PFSK-1 (cell line): Measurements from ENCODE around the gene PRKCE.

Experiments used
- FOXP2 ChIP-seq: optimal IDR thresholded peaks from 2 replicates; pipeline ENCODE3; 2011; ENCODE audit warnings: borderline replicate concordance, control low read depth, inconsistent platforms; ENCODE audit not compliant: insufficient read depth; ENCODE audit errors: extremely low read length, extremely low read depth
- POLR2AphosphoS5 ChIP-seq: IDR thresholded peaks from 2 replicates; pipeline ENCODE4 v1.6.1; 2012; ENCODE audit warnings: low read depth, mild to moderate bottlenecking, control low read depth, low read length, moderate library complexity
- SIN3A ChIP-seq: IDR thresholded peaks from 2 replicates; pipeline ENCODE4 v1.6.1; 2012; ENCODE audit warnings: mild to moderate bottlenecking, low read length, moderate library complexity, borderline replicate concordance; ENCODE audit not compliant: insufficient read depth
- TAF1 ChIP-seq: IDR thresholded peaks from 2 replicates; pipeline ENCODE4 v1.6.1; 2012; ENCODE audit warnings: low read length, control low read depth, borderline replicate concordance; ENCODE audit not compliant: insufficient read depth
- TF ChIP-seq, protein P1 (sequence below), 2 experiments: IDR thresholded peaks; 2 replicates each; pipeline versions ENCODE4 v1.6.1 to v1.8.0; 2011 to 2012; ENCODE audit warnings: low read depth in 2 of 2, low read length in 2 of 2, control low read depth in 1 of 2, inconsistent platforms in 1 of 2, mild to moderate bottlenecking in 1 of 2, moderate library complexity in 1 of 2; ENCODE audit not compliant: insufficient read depth in 1 of 2

The PRKCE gene

DNA sequence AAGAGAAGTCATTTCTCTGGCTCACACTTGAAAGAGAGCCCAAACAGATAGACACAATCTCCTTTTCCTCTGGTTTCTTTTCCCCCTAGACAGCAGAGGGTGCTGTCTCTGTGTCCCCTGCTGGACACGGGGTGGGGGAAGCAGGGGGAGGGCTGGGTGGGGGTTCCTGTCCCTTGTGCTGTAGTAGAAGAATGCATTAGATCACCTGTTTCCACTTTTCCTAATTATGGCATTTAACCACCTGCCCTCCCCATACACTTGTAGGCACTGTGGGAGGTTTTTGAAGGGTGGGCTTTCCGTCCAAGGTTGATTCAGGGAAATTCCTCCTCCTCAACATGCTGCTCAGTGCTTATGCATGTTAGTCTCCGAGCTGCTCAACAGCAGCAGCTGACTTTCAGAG is 439.5 kb downstream of the PRKCE start:
- no peak for TF ChIP-seq TAF1

DNA sequence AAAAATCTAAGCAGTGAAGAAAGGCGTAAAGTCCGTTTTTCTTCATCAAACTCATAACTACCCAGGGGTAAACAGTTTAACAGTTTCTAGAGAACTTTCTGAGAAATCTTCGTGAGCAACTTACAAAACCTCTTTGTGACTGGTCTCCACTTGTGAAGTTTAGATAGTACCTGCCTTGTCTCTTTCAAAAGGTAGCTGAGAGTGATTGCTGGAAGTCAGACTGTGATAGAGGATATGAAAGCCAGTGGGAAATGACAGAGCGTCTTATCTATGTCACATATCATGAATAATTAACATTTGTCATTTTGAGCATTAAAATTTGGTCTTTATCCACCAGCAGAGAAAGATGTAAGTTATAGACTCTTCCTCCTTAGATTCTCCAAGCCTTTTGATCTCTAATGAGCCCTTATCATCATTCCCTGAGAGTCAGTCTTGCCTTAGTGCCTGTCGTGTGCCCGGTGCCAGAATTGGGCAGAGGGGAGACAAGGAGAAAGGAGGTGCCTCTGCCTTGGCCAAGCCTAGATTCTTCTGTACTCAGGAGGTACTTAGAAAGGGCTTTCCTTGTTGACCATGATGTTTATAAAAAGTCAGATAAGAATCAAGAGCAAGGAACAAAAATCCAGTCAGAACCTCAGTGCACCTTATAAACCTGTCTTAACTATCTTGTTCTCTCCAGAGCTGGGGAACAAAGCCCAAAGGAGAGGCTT is 440.6 kb downstream of the PRKCE start:
- TF ChIP-seq FOXP2 = no peak
- TF ChIP-seq, protein P1, sequence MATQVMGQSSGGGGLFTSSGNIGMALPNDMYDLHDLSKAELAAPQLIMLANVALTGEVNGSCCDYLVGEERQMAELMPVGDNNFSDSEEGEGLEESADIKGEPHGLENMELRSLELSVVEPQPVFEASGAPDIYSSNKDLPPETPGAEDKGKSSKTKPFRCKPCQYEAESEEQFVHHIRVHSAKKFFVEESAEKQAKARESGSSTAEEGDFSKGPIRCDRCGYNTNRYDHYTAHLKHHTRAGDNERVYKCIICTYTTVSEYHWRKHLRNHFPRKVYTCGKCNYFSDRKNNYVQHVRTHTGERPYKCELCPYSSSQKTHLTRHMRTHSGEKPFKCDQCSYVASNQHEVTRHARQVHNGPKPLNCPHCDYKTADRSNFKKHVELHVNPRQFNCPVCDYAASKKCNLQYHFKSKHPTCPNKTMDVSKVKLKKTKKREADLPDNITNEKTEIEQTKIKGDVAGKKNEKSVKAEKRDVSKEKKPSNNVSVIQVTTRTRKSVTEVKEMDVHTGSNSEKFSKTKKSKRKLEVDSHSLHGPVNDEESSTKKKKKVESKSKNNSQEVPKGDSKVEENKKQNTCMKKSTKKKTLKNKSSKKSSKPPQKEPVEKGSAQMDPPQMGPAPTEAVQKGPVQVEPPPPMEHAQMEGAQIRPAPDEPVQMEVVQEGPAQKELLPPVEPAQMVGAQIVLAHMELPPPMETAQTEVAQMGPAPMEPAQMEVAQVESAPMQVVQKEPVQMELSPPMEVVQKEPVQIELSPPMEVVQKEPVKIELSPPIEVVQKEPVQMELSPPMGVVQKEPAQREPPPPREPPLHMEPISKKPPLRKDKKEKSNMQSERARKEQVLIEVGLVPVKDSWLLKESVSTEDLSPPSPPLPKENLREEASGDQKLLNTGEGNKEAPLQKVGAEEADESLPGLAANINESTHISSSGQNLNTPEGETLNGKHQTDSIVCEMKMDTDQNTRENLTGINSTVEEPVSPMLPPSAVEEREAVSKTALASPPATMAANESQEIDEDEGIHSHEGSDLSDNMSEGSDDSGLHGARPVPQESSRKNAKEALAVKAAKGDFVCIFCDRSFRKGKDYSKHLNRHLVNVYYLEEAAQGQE (IDR thresholded peaks at IDR 0.05; ENCODE audit: insufficient read depth in 1 of 2, low read depth in 2 of 2, low read length in 2 of 2) = no peak
- no peak for TF ChIP-seq SIN3A
- no peak for TF ChIP-seq POLR2AphosphoS5
- no peak for TF ChIP-seq TAF1

DNA sequence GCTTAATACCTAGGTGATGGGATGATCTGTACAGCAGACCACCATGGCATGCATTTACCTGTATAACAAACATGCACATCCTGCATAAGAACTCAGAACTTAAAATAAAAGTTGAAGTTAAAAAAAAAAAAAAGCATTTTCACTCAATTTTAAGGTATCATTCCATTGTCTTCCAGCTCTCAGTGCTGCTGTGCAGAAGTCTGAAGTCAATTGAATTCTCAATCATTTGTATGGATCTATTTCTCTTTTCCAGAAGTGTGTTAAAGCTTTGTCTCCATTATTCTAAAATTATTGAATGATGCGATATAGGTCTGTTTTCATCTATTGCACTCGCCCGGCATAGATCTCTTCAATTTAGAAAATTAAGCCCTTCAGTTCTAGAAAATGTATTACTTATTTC is 443.2 kb downstream of the PRKCE start:
- TF ChIP-seq, protein P1 (IDR thresholded peaks at IDR 0.05; ENCODE audit: insufficient read depth in 1 of 2, low read depth in 2 of 2, low read length in 2 of 2) = no peak
- TF ChIP-seq SIN3A (no peak), TAF1 (no peak), FOXP2 (no peak), POLR2AphosphoS5 (no peak)

GRCh38 chr2:46095830-46096229 is 444.4 kb downstream of the PRKCE start:
- no peak for TF ChIP-seq FOXP2
- TF ChIP-seq, protein P1 (IDR thresholded peaks at IDR 0.05; ENCODE audit: insufficient read depth in 1 of 2, low read depth in 2 of 2, low read length in 2 of 2) = no peak
- TF ChIP-seq POLR2AphosphoS5 = no peak
- no peak for TF ChIP-seq SIN3A
- TF ChIP-seq TAF1 = no peak

GRCh38 chr2:46096260-46096659 is 444.8 kb downstream of the PRKCE start:
- TF ChIP-seq POLR2AphosphoS5 = no peak
- TF ChIP-seq SIN3A = no peak
- TF ChIP-seq FOXP2 = no peak
- TF ChIP-seq TAF1 = no peak
- TF ChIP-seq, protein P1 (IDR thresholded peaks at IDR 0.05; ENCODE audit: insufficient read depth in 1 of 2, low read depth in 2 of 2, low read length in 2 of 2) = no peak
